Breast epithelium (tissue), 3 donors: ENCODE results near the gene PDHB.
"Not testable (repeated sequence)": the region's sequence is repeated elsewhere in the genome, so short reads cannot be mapped to it uniquely, and the experiment has no call there.

Experiments
- POLR2A ChIP-seq: fragments of 450-650 bp; IDR thresholded peaks from one replicate; pipeline ENCODE4 v1.6.1; 2016; ENCODE audit warnings: antibody characterized with exemption, mild to moderate bottlenecking, moderate library complexity
- POLR2AphosphoS5 ChIP-seq, 3 donors: sonication (generic); formaldehyde crosslinking; IDR thresholded peaks; one replicate each; pipeline ENCODE4 v1.6.1; 2017; ENCODE audit warnings: antibody characterized with exemption in 3 of 3
- TF ChIP-seq, protein P1 (sequence below), 3 donors: fragments of 450-650 bp; IDR thresholded peaks; one replicate each; pipeline ENCODE4 v1.5.1; 2016 to 2017; ENCODE audit warnings: antibody characterized with exemption in 3 of 3, mild to moderate bottlenecking in 3 of 3, moderate library complexity in 3 of 3

- TF ChIP-seq, protein P1, sequence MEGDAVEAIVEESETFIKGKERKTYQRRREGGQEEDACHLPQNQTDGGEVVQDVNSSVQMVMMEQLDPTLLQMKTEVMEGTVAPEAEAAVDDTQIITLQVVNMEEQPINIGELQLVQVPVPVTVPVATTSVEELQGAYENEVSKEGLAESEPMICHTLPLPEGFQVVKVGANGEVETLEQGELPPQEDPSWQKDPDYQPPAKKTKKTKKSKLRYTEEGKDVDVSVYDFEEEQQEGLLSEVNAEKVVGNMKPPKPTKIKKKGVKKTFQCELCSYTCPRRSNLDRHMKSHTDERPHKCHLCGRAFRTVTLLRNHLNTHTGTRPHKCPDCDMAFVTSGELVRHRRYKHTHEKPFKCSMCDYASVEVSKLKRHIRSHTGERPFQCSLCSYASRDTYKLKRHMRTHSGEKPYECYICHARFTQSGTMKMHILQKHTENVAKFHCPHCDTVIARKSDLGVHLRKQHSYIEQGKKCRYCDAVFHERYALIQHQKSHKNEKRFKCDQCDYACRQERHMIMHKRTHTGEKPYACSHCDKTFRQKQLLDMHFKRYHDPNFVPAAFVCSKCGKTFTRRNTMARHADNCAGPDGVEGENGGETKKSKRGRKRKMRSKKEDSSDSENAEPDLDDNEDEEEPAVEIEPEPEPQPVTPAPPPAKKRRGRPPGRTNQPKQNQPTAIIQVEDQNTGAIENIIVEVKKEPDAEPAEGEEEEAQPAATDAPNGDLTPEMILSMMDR (IDR thresholded peaks at IDR 0.05) = not testable (repeated sequence)
- TF ChIP-seq POLR2AphosphoS5 (IDR thresholded peaks at IDR 0.05); POLR2A: not testable (repeated sequence)
Observed at GRCh38 chr3:58440996-58441355, 7.3 kb upstream of the PDHB start.
